Heart right ventricle (tissue), 16 donors: ENCODE results near the gene TLE1. TPM values are rescaled to one million over a fixed set of nuclear protein-coding genes. Genes with fewer than 3 reads are reported as not detected.

Experiments used
- ATAC-seq, 8 donors: fragments of 200-7000 bp; cut with Tn5 transposase; one replicate each; pipeline ENCODE4 v1.9.1; 2020; ENCODE audit warnings: mild to moderate bottlenecking in 8 of 8, moderate library complexity in 8 of 8, moderate number of reproducible peaks in 1 of 8
- DNase-seq, 2 donors: peaks; one replicate each; pipeline ENCODE4 v3.0.0-alpha.2; 2020
- H3K27ac ChIP-seq, 10 donors: fragments of 200-600 bp; sonication (generic) in 2 of 10; one replicate each; pipeline versions ENCODE4 v1.5.0 to v1.8.0; 2020 to 2022; ENCODE audit warnings: mild to moderate bottlenecking in 3 of 10
- H3K27me3 ChIP-seq, 7 donors: fragments of 200-600 bp; one replicate each; pipeline ENCODE4 v1.8.0; 2021 to 2022; ENCODE audit warnings: mild to moderate bottlenecking in 2 of 7
- H3K36me3 ChIP-seq, 9 donors: fragments of 200-600 bp; sonication (generic) in 1 of 9; one replicate each; pipeline versions ENCODE4 v1.5.0 to v1.8.0; 2020 to 2022; ENCODE audit warnings: mild to moderate bottlenecking in 2 of 9
- H3K4me1 ChIP-seq, 9 donors: fragments of 200-600 bp; sonication (generic) in 1 of 9; one replicate each; pipeline versions ENCODE4 v1.5.0 to v1.8.0; 2020 to 2022; ENCODE audit warnings: mild to moderate bottlenecking in 4 of 9
- H3K4me3 ChIP-seq, 10 donors: fragments of 200-600 bp; sonication (generic) in 2 of 10; one replicate each; pipeline versions ENCODE4 v1.5.0 to v1.8.0; 2020 to 2022; ENCODE audit warnings: mild to moderate bottlenecking in 7 of 10, moderate library complexity in 2 of 10
- H3K9me3 ChIP-seq, 11 donors: fragments of 200-600 bp in 10 of 11; sonication (generic) in 2 of 11; one replicate each; pipeline versions ENCODE4 v1.5.0 to v1.8.0; 2013 to 2022; ENCODE audit warnings: mild to moderate bottlenecking in 2 of 11, control low read depth in 1 of 11, moderate library complexity in 1 of 11
- WGBS, 2 donors: extraction: QIAGEN DNeasy Blood & Tissue Kit; methylation state at CpG; one replicate each; pipeline ENCODE4 v1.1.7; 2013; ENCODE audit warnings: inconsistent platforms in 1 of 2; 5-methylcytosine and 5-hydroxymethylcytosine counted together
- intact Hi-C, 10 donors: fragments of 100-400 bp; cut with DNase I; formaldehyde crosslinking; loops; one replicate each; pipeline versions ENCODE4 v1.11.1 to v1.14.2; 2022
- polyA plus RNA-seq, 2 donors: library from polyadenylated mRNA; stranded (reverse); fragments of 200-250 nt; gene quantifications; one replicate each; pipeline ENCODE4 v1.2.3, GENCODE V29; 2013
- total RNA-seq, 10 donors: library from RNA; stranded (reverse); fragmentation: NEBNext Ultra II Directional in 3 of 10; extraction: Animal tissue kit (Norgen Biotek cat#: 25700) in 3 of 10; gene quantifications; one replicate each; pipeline versions ENCODE4 v1.2.1 to v1.2.4, GENCODE V29; 2021 to 2023
- TF ChIP-seq, protein P1 (sequence below), 9 donors: fragments of 200-600 bp; sonication (generic) in 2 of 9; IDR thresholded peaks; one replicate each; pipeline versions ENCODE4 v1.5.0 to v1.8.0; 2021 to 2022; ENCODE audit warnings: antibody characterized with exemption in 9 of 9, mild to moderate bottlenecking in 5 of 9, moderate library complexity in 1 of 9
- donor health status: Arrhythmogenic right ventricular cardiomyopathy.
- donor health status: ischemic (EF 13 %, LVEDD 7.1; RV severe dilation, severe dysfunction).
- donor health status: healthy with polysubstance abuse.
- donor health status: DM: no; HTN: yes; CAD: no.
- donor health status: DM: no; HTN: no; CAD: no.
- donor health status: ischemic (EF 25% LVEDD 6.9; RV normal size, moderate dysfunction).
- donor health status: ischemic (EF 25% LVEDD 5.7; RV mildly dilated, moderate dysfunction).
- donor health status: healthy.
- donor health status: DM: yes; HTN: yes; CAD: no.
- donor health status: Ischemic cardiomyopathy.
- donor health status: ischemic (EF 35%, LVEDD 5.7; RV mildly dilated, moderate dysfunction).
- donor health status: nonischemic (EF 11% LVEDD 7.7; RV severe dilation, severe dysfunction).
- donor health status: DM: yes; HTN: yes; CAD: no.
- donor health status: PGD.
- donor health status: ischemic (EF 29% LVEDD 5.4; RV normal size, mild dysfunction).
- donor health status: nonischemic (EF 23%, LVEDD 6.1; RV moderate dilation, normal function).

Gene TLE1
- total and polyA plus RNA-seq, 12 donors, result 7.9 to 15.2 (median 11.0) TPM

DNA sequence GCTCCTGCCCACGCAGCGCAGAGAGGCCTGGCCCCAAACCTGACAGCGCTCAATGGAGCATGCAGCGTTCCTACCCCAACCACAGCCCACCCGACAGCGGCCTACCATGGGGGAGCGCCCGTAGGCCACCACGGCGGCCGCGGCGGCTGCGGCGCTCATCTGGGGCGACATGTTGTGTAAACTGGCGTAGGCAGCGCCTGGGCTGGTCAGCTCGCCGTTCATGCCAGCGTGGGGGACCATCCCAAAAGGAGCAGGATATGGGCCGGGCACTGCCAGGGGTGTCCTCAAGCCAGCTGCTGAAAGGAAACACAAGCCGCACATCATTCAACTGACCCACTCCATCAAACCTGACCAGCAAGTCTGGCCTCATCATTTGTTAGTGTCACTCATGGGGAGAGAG lies 77.7 kb downstream of the TLE1 start:
- WGBS, 2 donors, result 98% methylated on average over 23 of the region's 23 CpGs
- Histone ChIP-seq H3K4me3 (no peak overlapping the region), H3K4me1 (peaks cover 3 to 27% (median 12%) of the 10 kb centered on the region in 9 donors), H3K27me3 (no peaks in the 10 kb centered on the region), H3K9me3 (no peaks in the 10 kb centered on the region), H3K36me3 (peaks cover 0 to 100% (median 6%) of the 10 kb centered on the region in 9 donors), H3K27ac (no peak overlapping the region)
- no peak for ATAC-seq
- intact Hi-C loops, result loop anchor here in 2 of 10 donors (5.0 to 10.0 kb wide), 2 partner anchors 73 to 76 kb away; partner anchors contain the start of gene TLE1 (in 2 of the 2)
- no peak for DNase-seq
- TF ChIP-seq, protein P1, sequence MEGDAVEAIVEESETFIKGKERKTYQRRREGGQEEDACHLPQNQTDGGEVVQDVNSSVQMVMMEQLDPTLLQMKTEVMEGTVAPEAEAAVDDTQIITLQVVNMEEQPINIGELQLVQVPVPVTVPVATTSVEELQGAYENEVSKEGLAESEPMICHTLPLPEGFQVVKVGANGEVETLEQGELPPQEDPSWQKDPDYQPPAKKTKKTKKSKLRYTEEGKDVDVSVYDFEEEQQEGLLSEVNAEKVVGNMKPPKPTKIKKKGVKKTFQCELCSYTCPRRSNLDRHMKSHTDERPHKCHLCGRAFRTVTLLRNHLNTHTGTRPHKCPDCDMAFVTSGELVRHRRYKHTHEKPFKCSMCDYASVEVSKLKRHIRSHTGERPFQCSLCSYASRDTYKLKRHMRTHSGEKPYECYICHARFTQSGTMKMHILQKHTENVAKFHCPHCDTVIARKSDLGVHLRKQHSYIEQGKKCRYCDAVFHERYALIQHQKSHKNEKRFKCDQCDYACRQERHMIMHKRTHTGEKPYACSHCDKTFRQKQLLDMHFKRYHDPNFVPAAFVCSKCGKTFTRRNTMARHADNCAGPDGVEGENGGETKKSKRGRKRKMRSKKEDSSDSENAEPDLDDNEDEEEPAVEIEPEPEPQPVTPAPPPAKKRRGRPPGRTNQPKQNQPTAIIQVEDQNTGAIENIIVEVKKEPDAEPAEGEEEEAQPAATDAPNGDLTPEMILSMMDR (IDR thresholded peaks at IDR 0.05), result no peak

- no peak for ATAC-seq
- intact Hi-C loops, result loop anchor here in 2 of 10 donors (5.0 to 10.0 kb wide), 2 partner anchors 74 to 77 kb away; partner anchors contain the start of gene TLE1 (in 2 of the 2)
- 89 to 93% methylated on average over 4 of the region's 4 CpGs for WGBS, 2 donors
- DNase-seq, result no peak
- no peaks in the 10 kb centered on the region for H3K27me3 ChIP-seq
- TF ChIP-seq, protein P1 (IDR thresholded peaks at IDR 0.05), result no peak
- H3K27ac ChIP-seq, result no peak overlapping the region
- peaks cover 0 to 97% (median 6%) of the 10 kb centered on the region in 9 donors for H3K36me3 ChIP-seq
- H3K4me1 ChIP-seq, result peaks cover 3 to 27% (median 12%) of the 10 kb centered on the region in 9 donors
- no peaks in the 10 kb centered on the region for H3K9me3 ChIP-seq
- no peak overlapping the region for H3K4me3 ChIP-seq
These were observed 78.6 kb downstream of the TLE1 start for GRCh38 chr9:81610740-81611107.

DNA sequence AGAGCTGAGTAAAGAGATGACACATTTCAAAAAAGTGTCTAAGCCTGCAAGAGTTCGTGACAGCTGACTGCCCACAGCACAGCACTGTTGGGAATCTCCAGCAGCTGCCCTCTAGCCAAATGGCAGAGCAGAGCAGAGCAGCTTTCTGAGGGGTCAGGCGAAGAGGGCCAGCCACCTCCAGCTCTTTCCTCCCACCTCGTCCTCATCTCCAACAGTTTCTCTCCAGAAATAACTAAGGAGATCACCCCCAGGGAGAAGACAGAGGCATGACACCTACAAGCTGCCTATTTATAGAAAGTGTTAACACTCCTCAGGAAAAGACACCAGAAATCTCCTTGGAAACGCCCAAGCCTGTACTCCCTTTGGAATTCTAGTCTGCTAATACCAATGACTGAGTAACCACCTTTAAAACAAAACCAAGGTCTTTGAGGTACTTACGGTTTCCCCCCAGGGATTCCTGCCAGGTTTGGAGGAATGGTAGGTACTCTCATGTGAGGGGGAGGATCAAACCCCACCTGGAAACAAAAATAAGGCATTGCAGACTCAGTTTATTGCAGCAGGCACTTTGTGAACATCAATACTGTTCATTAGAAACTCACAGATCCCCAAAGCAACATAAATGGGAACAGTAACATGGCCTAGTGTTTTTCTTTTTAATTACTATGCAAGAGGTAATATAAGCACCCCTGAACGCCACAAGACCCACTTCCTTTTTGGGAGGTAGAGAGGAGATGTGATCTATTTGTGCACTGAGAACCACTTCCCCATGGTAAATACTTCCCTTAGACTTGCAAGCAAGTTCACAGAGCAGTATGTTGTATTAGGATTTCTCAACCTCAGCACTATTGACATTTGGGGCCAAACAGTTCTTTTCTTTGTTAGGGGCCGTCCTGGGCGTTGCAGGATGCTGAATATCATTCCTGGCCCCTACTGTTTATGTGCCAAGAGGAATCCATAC lies 79.3 kb downstream of the TLE1 start:
- intact Hi-C loops, result loop anchor here in 3 of 10 donors (5.0 to 10.0 kb wide), 3 partner anchors 75 to 235 kb away; partner anchors contain the start of gene TLE1 (in 2 of the 3)
- Histone ChIP-seq H3K4me3 (no peak overlapping the region), H3K27me3 (no peaks in the 10 kb centered on the region), H3K36me3 (peaks cover 0 to 90% (median 6%) of the 10 kb centered on the region in 9 donors), H3K9me3 (no peaks in the 10 kb centered on the region), H3K4me1 (peaks cover 3 to 27% (median 12%) of the 10 kb centered on the region in 9 donors), H3K27ac (peak overlapping the region in 1 of 10 donors; percentile 5)
- ATAC-seq (no peak), DNase-seq (no peak)
- TF ChIP-seq, protein P1 (IDR thresholded peaks at IDR 0.05), result no peak
- 54 to 55% methylated on average over 8 of the region's 8 CpGs for WGBS, 2 donors

DNA sequence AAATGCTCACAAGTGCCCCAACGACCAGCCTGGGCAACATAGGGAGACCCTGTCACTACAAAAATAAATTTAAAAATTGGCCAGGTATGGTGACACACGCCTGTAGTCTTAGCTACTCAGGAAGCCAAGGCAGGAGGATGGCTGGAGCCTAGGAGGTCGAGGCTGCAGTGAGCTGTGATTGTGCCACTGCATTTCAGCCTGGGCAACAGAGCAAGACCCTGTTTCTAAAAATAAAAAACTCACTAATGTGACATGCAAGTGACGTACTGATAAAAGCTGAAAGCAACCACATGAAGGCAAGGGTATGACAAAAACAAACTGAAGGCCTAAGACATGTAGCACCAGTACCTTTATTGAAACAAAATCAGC lies 81.1 kb downstream of the TLE1 start:
- H3K36me3 ChIP-seq, result peaks cover 0 to 77% (median 4%) of the 10 kb centered on the region in 9 donors

More for the DNA sequence above, 81.1 kb downstream of the TLE1 start:
- ATAC-seq (no peak), DNase-seq (no peak)
- no peak overlapping the region for H3K27ac ChIP-seq
- peaks cover 3 to 27% (median 12%) of the 10 kb centered on the region in 9 donors for H3K4me1 ChIP-seq
- 79 to 87% methylated on average over 4 of the region's 4 CpGs for WGBS, 2 donors
- no peak overlapping the region for H3K4me3 ChIP-seq
- TF ChIP-seq, protein P1 (IDR thresholded peaks at IDR 0.05), result no peak
- no peaks in the 10 kb centered on the region for H3K9me3 ChIP-seq
- intact Hi-C loops, result loop anchor here in 1 of 10 donors (10.0 kb wide), 1 partner anchor 233 kb away; no protein-coding TSS in a partner anchor
- no peaks in the 10 kb centered on the region for H3K27me3 ChIP-seq
